ENCODE data around the gene YPEL2.
"Not testable (repeated sequence)": the region's sequence is repeated elsewhere in the genome, so short reads cannot be mapped to it uniquely, and the experiment has no call there.

Gene YPEL2

DNA sequence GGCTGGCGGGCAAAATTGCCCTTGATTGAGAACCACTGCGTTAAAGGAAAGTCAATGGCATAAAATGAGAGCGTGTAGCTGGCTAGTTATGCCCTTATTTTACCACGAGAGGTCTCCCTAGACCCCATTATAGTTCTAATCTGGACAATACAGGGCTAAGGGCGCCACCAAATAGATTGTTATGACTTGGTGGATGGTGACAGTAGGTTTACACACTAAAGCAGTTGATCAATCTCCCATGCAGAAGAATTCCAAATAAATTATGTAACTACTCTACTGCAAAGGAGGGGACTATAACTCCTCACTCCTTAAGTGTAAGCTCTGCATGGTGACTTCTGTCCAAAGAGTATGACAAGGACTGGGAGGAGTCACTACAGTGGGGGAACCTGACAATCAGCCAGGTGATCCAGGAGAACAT is 20.4 kb upstream of the YPEL2 start:
- WGBS (ENCODE audit: insufficient coverage) = 5% methylated on average over 4 of the region's 5 CpGs
- no peak overlapping the region for H3K27ac ChIP-seq (ENCODE audit: insufficient read depth in 1 of 2, low read depth in 1 of 2, low read length in 2 of 2, poor library complexity in 1 of 2, severe bottlenecking in 2 of 2)
- H3K27me3 ChIP-seq (replicated peaks in 2 of 5; ENCODE audit: control insufficient read depth in 4 of 5, insufficient read depth in 5 of 5, low read length in 4 of 5) = no peaks in the 10 kb centered on the region
- DNase-seq = peak; percentile 70 to 82 (median 71)
- H3K36me3 ChIP-seq (ENCODE audit: control insufficient read depth in 4 of 4, insufficient read depth in 4 of 4, low read length in 3 of 4) = no peaks in the 10 kb centered on the region
- CTCF ChIA-PET = interaction anchor here (0.6 to 13.4 kb wide), 18 partner anchors 11 to 247 kb away, joined by 3 to 128 read pairs (median 4); no protein-coding TSS in a partner anchor
- H3K4me3 ChIP-seq (ENCODE audit: control insufficient read depth in 1 of 7, extremely low read depth in 1 of 7, insufficient read depth in 4 of 7, low read depth in 2 of 7, low read length in 6 of 7) = no peak overlapping the region
- POLR2A ChIA-PET = interaction anchor here (0.7 kb wide), 1 partner anchor 543 kb away, joined by 3 read pairs; no protein-coding TSS in a partner anchor
- no peaks in the 10 kb centered on the region for H3K9me3 ChIP-seq (ENCODE audit: control extremely low read depth in 1 of 5, control insufficient read depth in 4 of 5, insufficient read depth in 2 of 5, low read depth in 1 of 5, low read length in 4 of 5)
- no peaks in the 10 kb centered on the region for H3K4me1 ChIP-seq (ENCODE audit: control extremely low read depth in 1 of 4, control insufficient read depth in 4 of 4, insufficient read depth in 4 of 4, low read length in 3 of 4)

DNA sequence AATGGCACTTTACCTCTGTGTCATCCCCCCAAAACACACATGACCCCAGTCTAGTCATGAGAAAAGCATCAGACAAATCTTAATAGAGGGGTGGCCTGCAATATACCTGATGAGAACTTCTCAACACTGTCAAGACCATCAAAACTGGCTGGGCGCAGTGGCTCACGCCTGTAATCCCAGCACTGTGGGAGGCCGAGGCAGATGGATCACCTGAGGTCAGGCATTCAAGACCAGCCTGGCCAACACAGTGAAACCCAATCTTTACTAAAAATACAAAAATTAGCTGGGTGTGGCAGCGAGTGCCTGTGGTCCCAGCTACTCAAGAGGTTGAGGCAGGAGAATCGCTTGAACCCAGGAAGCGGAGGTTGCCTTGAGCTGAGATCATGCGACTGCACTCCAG is 19.9 kb upstream of the YPEL2 start:
- not testable (repeated sequence) for H3K4me3 ChIP-seq (ENCODE audit: control insufficient read depth in 1 of 7, extremely low read depth in 1 of 7, insufficient read depth in 4 of 7, low read depth in 2 of 7, low read length in 6 of 7); H3K9me3 ChIP-seq (ENCODE audit: control extremely low read depth in 1 of 5, control insufficient read depth in 4 of 5, insufficient read depth in 2 of 5, low read depth in 1 of 5, low read length in 4 of 5); H3K27me3 ChIP-seq (replicated peaks in 2 of 5; ENCODE audit: control insufficient read depth in 4 of 5, insufficient read depth in 5 of 5, low read length in 4 of 5); DNase-seq; H3K27ac ChIP-seq (ENCODE audit: insufficient read depth in 1 of 2, low read depth in 1 of 2, low read length in 2 of 2, poor library complexity in 1 of 2, severe bottlenecking in 2 of 2); H3K4me1 ChIP-seq (ENCODE audit: control extremely low read depth in 1 of 4, control insufficient read depth in 4 of 4, insufficient read depth in 4 of 4, low read length in 3 of 4); H3K36me3 ChIP-seq (ENCODE audit: control insufficient read depth in 4 of 4, insufficient read depth in 4 of 4, low read length in 3 of 4)
- POLR2A ChIA-PET = interaction anchor here (0.7 kb wide), 1 partner anchor 543 kb away, joined by 3 read pairs; no protein-coding TSS in a partner anchor
- CTCF ChIA-PET = interaction anchor here (0.6 to 13.4 kb wide), 14 partner anchors 12 to 247 kb away, joined by 3 to 128 read pairs (median 4); no protein-coding TSS in a partner anchor
- 95% methylated on average over 6 of the region's 7 CpGs for WGBS (ENCODE audit: insufficient coverage)

DNA sequence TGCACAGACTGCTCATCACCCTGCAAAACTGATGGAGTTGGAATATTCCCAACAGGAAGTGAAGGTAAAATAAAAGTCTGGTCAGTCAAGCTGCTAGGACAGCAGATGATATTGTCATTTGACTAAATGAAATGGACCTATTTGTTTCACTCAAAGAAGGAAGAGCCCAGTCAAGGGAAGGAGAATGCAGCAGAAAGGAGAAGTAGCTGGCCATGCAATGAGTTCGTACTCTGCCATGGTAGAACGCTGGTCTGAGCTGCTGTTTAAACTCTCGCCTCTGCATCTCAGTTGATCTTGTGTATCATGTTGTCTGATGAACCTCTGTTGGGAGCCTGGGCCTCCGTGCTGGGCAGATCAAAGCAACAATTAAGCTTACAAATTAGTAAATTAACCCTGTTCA is 15.6 kb upstream of the YPEL2 start:
- 64% methylated on average over 3 of the region's 4 CpGs for WGBS (ENCODE audit: insufficient coverage)
- Histone ChIP-seq H3K27me3 (replicated peaks in 2 of 5; ENCODE audit: control insufficient read depth in 4 of 5, insufficient read depth in 5 of 5, low read length in 4 of 5) (no peaks in the 10 kb centered on the region), H3K4me1 (ENCODE audit: control extremely low read depth in 1 of 4, control insufficient read depth in 4 of 4, insufficient read depth in 4 of 4, low read length in 3 of 4) (no peaks in the 10 kb centered on the region), H3K27ac (ENCODE audit: insufficient read depth in 1 of 2, low read depth in 1 of 2, low read length in 2 of 2, poor library complexity in 1 of 2, severe bottlenecking in 2 of 2) (no peak overlapping the region), H3K9me3 (ENCODE audit: control extremely low read depth in 1 of 5, control insufficient read depth in 4 of 5, insufficient read depth in 2 of 5, low read depth in 1 of 5, low read length in 4 of 5) (no peaks in the 10 kb centered on the region), H3K36me3 (ENCODE audit: control insufficient read depth in 4 of 4, insufficient read depth in 4 of 4, low read length in 3 of 4) (no peaks in the 10 kb centered on the region), H3K4me3 (ENCODE audit: control insufficient read depth in 1 of 7, extremely low read depth in 1 of 7, insufficient read depth in 4 of 7, low read depth in 2 of 7, low read length in 6 of 7) (no peak overlapping the region)
- ChIA-PET POLR2A (no interaction called here), CTCF (interaction anchor here (0.9 to 13.4 kb wide), 6 partner anchors 14 to 125 kb away, joined by 3 to 128 read pairs (median 4); no protein-coding TSS in a partner anchor)
- DNase-seq = peak in 1 of 3 donors; percentile 21

DNA sequence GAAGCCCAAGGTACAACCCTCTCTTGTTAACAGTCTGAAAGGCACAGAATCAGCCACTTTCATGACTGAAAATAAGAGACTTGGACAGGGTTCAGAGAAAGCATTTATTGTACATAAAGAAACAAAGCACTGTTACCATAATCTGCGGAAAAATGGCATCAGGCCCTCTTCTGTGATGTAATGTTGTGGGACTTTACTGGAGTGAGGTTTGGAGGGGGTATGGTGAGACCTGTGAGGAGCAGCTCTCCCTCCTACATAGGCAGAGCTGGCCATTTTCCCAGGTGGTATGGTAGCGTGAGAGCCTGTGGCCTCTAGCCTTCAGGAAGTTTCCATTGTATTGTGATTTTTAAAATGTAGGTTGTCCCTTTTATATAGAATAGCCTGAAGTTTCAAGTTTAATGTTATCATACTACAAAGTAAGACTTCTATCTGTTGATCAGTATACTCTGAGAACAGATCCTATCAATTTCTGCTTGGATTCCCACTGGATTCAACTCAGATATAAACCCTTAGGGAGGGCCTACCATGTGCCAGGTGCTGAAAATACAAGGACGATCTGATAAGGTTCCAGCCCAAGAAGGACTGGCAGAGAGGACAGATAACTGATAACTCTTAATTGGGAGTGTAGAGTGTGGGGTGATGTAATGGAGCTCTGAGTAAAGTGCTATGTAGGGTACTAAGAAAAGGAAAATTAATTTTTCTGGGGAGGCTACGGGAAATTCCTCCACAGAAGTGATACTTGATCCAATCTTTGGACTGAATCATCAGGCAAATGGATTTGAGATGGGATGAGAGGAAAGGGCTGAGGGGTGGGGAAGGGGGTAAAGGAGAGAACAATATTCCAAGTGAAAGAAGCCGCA is 4.1 kb upstream of the YPEL2 start:
- 98% methylated on average over 4 of the region's 5 CpGs for WGBS (ENCODE audit: insufficient coverage)
- Histone ChIP-seq H3K4me3 (ENCODE audit: control insufficient read depth in 1 of 7, extremely low read depth in 1 of 7, insufficient read depth in 4 of 7, low read depth in 2 of 7, low read length in 6 of 7) (no peak overlapping the region), H3K27me3 (replicated peaks in 2 of 5; ENCODE audit: control insufficient read depth in 4 of 5, insufficient read depth in 5 of 5, low read length in 4 of 5) (no peaks in the 10 kb centered on the region), H3K36me3 (ENCODE audit: control insufficient read depth in 4 of 4, insufficient read depth in 4 of 4, low read length in 3 of 4) (no peaks in the 10 kb centered on the region), H3K9me3 (ENCODE audit: control extremely low read depth in 1 of 5, control insufficient read depth in 4 of 5, insufficient read depth in 2 of 5, low read depth in 1 of 5, low read length in 4 of 5) (no peaks in the 10 kb centered on the region), H3K27ac (ENCODE audit: insufficient read depth in 1 of 2, low read depth in 1 of 2, low read length in 2 of 2, poor library complexity in 1 of 2, severe bottlenecking in 2 of 2) (no peak overlapping the region), H3K4me1 (ENCODE audit: control extremely low read depth in 1 of 4, control insufficient read depth in 4 of 4, insufficient read depth in 4 of 4, low read length in 3 of 4) (peaks cover 7 to 24% (median 19%) of the 10 kb centered on the region in 4 experiments)
- POLR2A ChIA-PET = no interaction called here
- CTCF ChIA-PET = interaction anchor here (0.8 to 5.2 kb wide), 3 partner anchors 10 to 112 kb away, joined by 3 to 68 read pairs (median 17); no protein-coding TSS in a partner anchor
- no peak for DNase-seq

DNA sequence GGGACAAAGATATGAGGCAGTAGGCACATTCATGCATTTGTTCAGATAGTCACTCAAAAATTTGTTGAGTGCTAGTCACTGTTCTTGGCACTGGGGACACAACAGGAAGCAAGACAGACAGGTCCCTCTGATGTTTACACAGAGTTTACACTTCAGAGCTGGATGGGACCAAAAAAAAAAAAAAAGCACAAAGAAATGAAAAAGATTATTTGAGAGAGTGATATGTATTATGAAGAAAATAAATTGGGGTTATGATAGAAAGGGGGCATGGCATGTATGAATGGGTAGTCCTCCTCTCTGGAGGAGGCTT is 3.5 kb upstream of the YPEL2 start:
- no peak overlapping the region for H3K27ac ChIP-seq (ENCODE audit: insufficient read depth in 1 of 2, low read depth in 1 of 2, low read length in 2 of 2, poor library complexity in 1 of 2, severe bottlenecking in 2 of 2)
- H3K4me3 ChIP-seq (ENCODE audit: control insufficient read depth in 1 of 7, extremely low read depth in 1 of 7, insufficient read depth in 4 of 7, low read depth in 2 of 7, low read length in 6 of 7) = no peak overlapping the region
- no peaks in the 10 kb centered on the region for H3K9me3 ChIP-seq (ENCODE audit: control extremely low read depth in 1 of 5, control insufficient read depth in 4 of 5, insufficient read depth in 2 of 5, low read depth in 1 of 5, low read length in 4 of 5)
- H3K4me1 ChIP-seq (ENCODE audit: control extremely low read depth in 1 of 4, control insufficient read depth in 4 of 4, insufficient read depth in 4 of 4, low read length in 3 of 4) = peaks cover 10 to 28% (median 24%) of the 10 kb centered on the region in 4 experiments
- no peaks in the 10 kb centered on the region for H3K36me3 ChIP-seq (ENCODE audit: control insufficient read depth in 4 of 4, insufficient read depth in 4 of 4, low read length in 3 of 4)
- DNase-seq = no peak
- POLR2A ChIA-PET = no interaction called here
- H3K27me3 ChIP-seq (replicated peaks in 2 of 5; ENCODE audit: control insufficient read depth in 4 of 5, insufficient read depth in 5 of 5, low read length in 4 of 5) = no peaks in the 10 kb centered on the region
- CTCF ChIA-PET = interaction anchor here (0.7 to 5.2 kb wide), 4 partner anchors 11 to 193 kb away, joined by 3 to 68 read pairs (median 10); no protein-coding TSS in a partner anchor

DNA sequence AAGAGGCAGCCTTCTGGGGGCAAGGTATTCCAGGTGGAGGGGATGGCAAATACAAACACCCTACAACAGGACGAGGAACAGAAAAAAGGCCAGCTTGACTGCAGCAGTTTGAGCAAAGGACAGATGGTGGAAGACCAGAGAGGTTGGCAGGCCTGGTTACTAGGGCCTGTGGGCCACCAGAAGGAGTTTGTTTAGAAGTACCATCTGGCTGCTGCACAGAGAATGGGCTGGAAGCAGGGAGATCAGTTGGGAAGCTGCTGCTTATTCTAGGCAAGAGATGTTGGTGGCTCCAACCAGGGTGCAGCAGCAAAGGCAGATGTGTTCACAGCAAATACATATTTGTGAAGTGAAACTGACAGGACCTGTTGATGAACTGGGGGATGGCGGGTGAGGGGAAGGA is 2.9 kb upstream of the YPEL2 start:
- Histone ChIP-seq H3K36me3 (ENCODE audit: control insufficient read depth in 4 of 4, insufficient read depth in 4 of 4, low read length in 3 of 4) (no peaks in the 10 kb centered on the region), H3K9me3 (ENCODE audit: control extremely low read depth in 1 of 5, control insufficient read depth in 4 of 5, insufficient read depth in 2 of 5, low read depth in 1 of 5, low read length in 4 of 5) (no peaks in the 10 kb centered on the region), H3K4me3 (ENCODE audit: control insufficient read depth in 1 of 7, extremely low read depth in 1 of 7, insufficient read depth in 4 of 7, low read depth in 2 of 7, low read length in 6 of 7) (no peak overlapping the region), H3K27me3 (replicated peaks in 2 of 5; ENCODE audit: control insufficient read depth in 4 of 5, insufficient read depth in 5 of 5, low read length in 4 of 5) (no peaks in the 10 kb centered on the region), H3K4me1 (ENCODE audit: control extremely low read depth in 1 of 4, control insufficient read depth in 4 of 4, insufficient read depth in 4 of 4, low read length in 3 of 4) (peaks cover 12 to 34% (median 30%) of the 10 kb centered on the region in 4 experiments), H3K27ac (ENCODE audit: insufficient read depth in 1 of 2, low read depth in 1 of 2, low read length in 2 of 2, poor library complexity in 1 of 2, severe bottlenecking in 2 of 2) (no peak overlapping the region)
- ChIA-PET POLR2A (no interaction called here), CTCF (interaction anchor here (0.7 to 5.2 kb wide), 9 partner anchors 11 to 192 kb away, joined by 3 to 68 read pairs (median 5); no protein-coding TSS in a partner anchor)
- DNase-seq = no peak
- WGBS (ENCODE audit: insufficient coverage) = 100% methylated on average over 1 of the region's 2 CpGs
